KMS-11 (cell line): ENCODE data around the gene UBN1.

Experiments
- H2AFZ ChIP-seq: fragments of 200-600 bp; sonication (generic); 2 replicates; pipeline ENCODE4 v1.6.1; 2016; ENCODE audit warnings: antibody characterized with exemption, mixed run types, low read depth
- H3K27ac ChIP-seq: fragments of 200-600 bp; sonication (generic); 2 replicates; pipeline ENCODE4 v1.6.1; 2016; ENCODE audit warnings: mild to moderate bottlenecking, mixed run types
- H3K27me3 ChIP-seq: fragments of 200-600 bp; sonication (generic); 2 replicates; pipeline ENCODE4 v1.6.1; 2017; ENCODE audit warnings: mild to moderate bottlenecking, low read depth, mixed run types, moderate library complexity; ENCODE audit not compliant: insufficient read depth
- H3K36me3 ChIP-seq: fragments of 200-600 bp; sonication (generic); 2 replicates; pipeline ENCODE4 v1.6.1; 2017; ENCODE audit warnings: mild to moderate bottlenecking, mixed run types; ENCODE audit not compliant: insufficient read depth
- H3K4me1 ChIP-seq: fragments of 200-600 bp; sonication (generic); 2 replicates; pipeline ENCODE4 v1.6.1; 2016; ENCODE audit warnings: mild to moderate bottlenecking, low read depth, mixed run types; ENCODE audit not compliant: poor library complexity, severe bottlenecking
- H3K4me2 ChIP-seq: fragments of 200-600 bp; sonication (generic); 2 replicates; pipeline ENCODE4 v1.7.0; 2016; ENCODE audit warnings: mild to moderate bottlenecking, mixed run types
- H3K4me3 ChIP-seq: fragments of 200-600 bp; sonication (generic); IDR thresholded peaks from 2 replicates; pipeline ENCODE4 v1.6.1; 2017; ENCODE audit warnings: low read depth, low read length, mixed read lengths; ENCODE audit not compliant: insufficient read depth
- H3K79me2 ChIP-seq: fragments of 200-600 bp; sonication (generic); 2 replicates; pipeline ENCODE4 v1.6.1; 2016; ENCODE audit warnings: low read depth, mixed run types; ENCODE audit not compliant: insufficient read depth
- H3K9ac ChIP-seq: fragments of 200-600 bp; sonication (generic); 2 replicates; pipeline ENCODE4 v1.6.1; 2016; ENCODE audit warnings: mild to moderate bottlenecking, mixed run types
- H4K20me1 ChIP-seq: fragments of 200-600 bp; sonication (generic); 2 replicates; pipeline ENCODE4 v1.6.1; 2016; ENCODE audit warnings: mild to moderate bottlenecking, mixed run types; ENCODE audit not compliant: insufficient read depth
- CTCF ChIP-seq: fragments of 200-600 bp; sonication (generic); conservative IDR thresholded peaks from 2 replicates; pipeline ENCODE4 v1.6.1; 2017; ENCODE audit warnings: low read depth, mild to moderate bottlenecking, antibody characterized with exemption, low read length, moderate library complexity, mixed read lengths

The UBN1 gene

GRCh38 chr16:4899474-4899846 lies 52.2 kb downstream of the UBN1 start:
- H3K79me2 ChIP-seq = no peaks in the 10 kb centered on the region
- no peak overlapping the region for H2AFZ ChIP-seq
- H3K27me3 ChIP-seq = no peaks in the 10 kb centered on the region; the same call in 1 of the 2 replicates
- no peaks in the 10 kb centered on the region for H3K36me3 ChIP-seq
- H3K4me1 ChIP-seq = no peaks in the 10 kb centered on the region
- no peak for TF ChIP-seq CTCF
- no peak overlapping the region for H3K4me2 ChIP-seq
- H4K20me1 ChIP-seq = no peaks in the 10 kb centered on the region
- no peak overlapping the region for H3K9ac ChIP-seq
- no peak overlapping the region for H3K4me3 ChIP-seq
- no peak overlapping the region for H3K27ac ChIP-seq

GRCh38 chr16:4900036-4900435 lies 52.8 kb downstream of the UBN1 start:
- Histone ChIP-seq H3K79me2 (no peaks in the 10 kb centered on the region), H3K4me3 (no peak overlapping the region), H3K4me2 (no peak overlapping the region), H3K27me3 (peaks cover under 1% of the 10 kb centered on the region; the same call in 1 of the 2 replicates), H3K4me1 (no peaks in the 10 kb centered on the region), H4K20me1 (no peaks in the 10 kb centered on the region), H3K27ac (no peak overlapping the region), H2AFZ (no peak overlapping the region), H3K9ac (no peak overlapping the region), H3K36me3 (no peaks in the 10 kb centered on the region)
- TF ChIP-seq CTCF = no peak

GRCh38 chr16:4900750-4901149 lies 53.5 kb downstream of the UBN1 start:
- Histone ChIP-seq H2AFZ (no peak overlapping the region), H3K79me2 (no peaks in the 10 kb centered on the region), H3K4me1 (no peaks in the 10 kb centered on the region), H3K9ac (no peak overlapping the region), H3K27ac (no peak overlapping the region), H3K4me2 (no peak overlapping the region), H4K20me1 (no peaks in the 10 kb centered on the region), H3K36me3 (no peaks in the 10 kb centered on the region), H3K4me3 (no peak overlapping the region), H3K27me3 (peaks cover 8% of the 10 kb centered on the region; the same call in 1 of the 2 replicates)
- no peak for TF ChIP-seq CTCF

- no peak overlapping the region for H3K9ac ChIP-seq
- H3K27ac ChIP-seq = no peak overlapping the region
- TF ChIP-seq CTCF = no peak
- no peak overlapping the region for H3K4me3 ChIP-seq
- no peaks in the 10 kb centered on the region for H3K36me3 ChIP-seq
- H4K20me1 ChIP-seq = no peaks in the 10 kb centered on the region
- H3K4me2 ChIP-seq = no peak overlapping the region
- no peak overlapping the region for H2AFZ ChIP-seq
- peaks cover 9% of the 10 kb centered on the region; the same call in 1 of the 2 replicates for H3K27me3 ChIP-seq
- H3K79me2 ChIP-seq = no peaks in the 10 kb centered on the region
- H3K4me1 ChIP-seq = no peaks in the 10 kb centered on the region
Measured at GRCh38 chr16:4902038-4902437, 54.8 kb downstream of the UBN1 start.
